GM18868 (cell line): ENCODE data around the gene ILF2.
"Not testable (repeated sequence)": the region's sequence is repeated elsewhere in the genome, so short reads cannot be mapped to it uniquely, and the experiment has no call there.

Experiments
- ATAC-seq: cut with Tn5 transposase; IDR thresholded peaks from one replicate; pipeline ENCODE4 v1.9.1; 2021; ENCODE audit warnings: mild to moderate bottlenecking, moderate library complexity; ENCODE audit not compliant: unreplicated experiment

Gene ILF2

DNA sequence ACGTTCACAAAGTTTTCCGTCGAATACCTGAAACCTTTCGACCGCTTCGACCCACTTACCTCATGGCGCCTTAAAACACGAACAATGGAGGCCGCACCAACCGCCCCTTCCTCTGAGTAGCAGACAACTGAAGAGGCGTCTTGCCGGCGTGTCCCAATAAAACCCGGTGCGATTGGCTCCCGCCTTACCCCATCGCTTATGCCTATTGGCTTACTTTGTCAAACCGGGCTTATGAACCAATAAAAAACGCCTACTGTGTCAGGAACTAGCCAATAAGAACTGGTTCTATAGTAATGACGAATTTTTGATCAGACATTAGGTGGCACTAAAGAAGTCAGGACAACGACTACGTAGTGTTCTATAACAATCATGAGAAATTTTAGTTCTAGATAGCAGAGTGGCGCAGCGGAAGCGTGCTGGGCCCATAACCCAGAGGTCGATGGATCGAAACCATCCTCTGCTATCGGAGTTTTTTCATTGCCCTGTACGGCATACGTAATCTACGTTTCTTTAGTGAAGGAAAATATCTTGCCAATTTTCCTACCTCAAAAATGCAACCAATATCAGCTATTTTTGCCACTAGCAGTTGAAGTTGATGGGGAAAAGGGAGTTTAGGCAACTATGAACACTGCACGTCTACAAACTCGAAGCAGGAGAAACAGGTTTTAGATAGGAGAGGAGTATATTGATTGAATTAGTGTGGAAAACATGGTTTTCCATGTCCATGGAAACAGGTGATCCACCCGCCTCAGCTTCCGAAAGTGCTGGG lies at the start of gene ILF2:
ILF2 (minus strand) TSS at position 135 of the 769 bp plus-strand sequence; CDS start at position 64, 71 bp downstream.
- peak; percentile 92 for ATAC-seq

DNA sequence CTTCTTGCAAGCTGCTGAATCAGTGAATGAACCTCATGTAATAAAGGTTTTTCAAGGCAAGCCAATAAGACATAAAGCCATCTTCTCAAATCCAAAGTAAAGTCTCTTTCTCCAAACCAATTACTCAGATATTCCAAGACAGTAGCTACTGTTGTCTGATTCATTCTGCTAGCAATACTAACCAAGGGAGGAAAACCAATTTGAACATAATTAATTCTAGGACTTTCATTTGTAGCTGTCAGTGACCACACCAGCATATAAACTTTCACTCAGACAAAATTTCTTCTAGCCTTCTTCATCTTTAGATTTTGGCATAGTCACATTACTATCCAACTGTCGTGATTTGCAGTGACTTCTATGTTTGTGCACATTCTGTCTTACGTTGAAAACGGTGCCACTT lies 46.5 kb upstream of the ILF2 start:
- ATAC-seq, result no peak

DNA sequence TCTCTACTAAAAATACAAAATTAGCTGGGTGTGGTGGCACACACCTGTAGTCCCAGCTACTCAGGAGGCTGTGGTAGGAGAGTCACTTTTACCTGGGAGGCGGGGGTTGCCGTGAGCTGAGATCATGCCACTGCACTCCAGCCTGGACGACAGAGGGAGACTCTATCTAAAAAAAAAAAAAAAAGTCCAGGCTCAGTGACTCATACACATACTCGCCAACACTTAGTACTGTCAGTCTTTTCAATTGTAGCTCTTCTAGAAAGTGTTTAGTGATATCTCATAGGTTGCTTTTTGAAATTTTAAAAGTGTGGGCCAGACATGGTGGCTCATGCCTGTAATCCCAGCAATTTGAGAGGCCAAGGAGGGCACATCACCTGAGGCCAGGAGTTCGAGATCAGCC lies 45.4 kb upstream of the ILF2 start:
- not testable (repeated sequence) for ATAC-seq

DNA sequence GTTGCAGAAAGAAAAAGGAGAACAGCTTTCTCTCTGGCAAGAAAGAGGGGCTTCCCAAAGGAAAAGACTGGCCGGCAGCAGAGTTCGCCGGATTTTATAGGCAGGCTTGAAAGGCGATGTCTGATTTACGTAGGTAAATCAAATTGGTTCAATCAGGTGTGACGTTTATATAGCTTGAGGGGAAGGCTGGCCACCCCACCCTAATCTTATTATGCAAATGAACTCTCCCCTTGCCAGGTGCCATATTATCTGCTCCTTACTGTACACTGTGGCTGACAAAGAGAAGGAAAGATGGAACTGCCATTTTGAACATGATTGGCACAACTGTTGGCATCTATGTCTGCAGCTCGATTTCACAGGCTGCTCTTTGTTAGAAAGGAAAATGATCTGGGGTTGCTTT lies 40.2 kb upstream of the ILF2 start:
- ATAC-seq, result no peak

DNA sequence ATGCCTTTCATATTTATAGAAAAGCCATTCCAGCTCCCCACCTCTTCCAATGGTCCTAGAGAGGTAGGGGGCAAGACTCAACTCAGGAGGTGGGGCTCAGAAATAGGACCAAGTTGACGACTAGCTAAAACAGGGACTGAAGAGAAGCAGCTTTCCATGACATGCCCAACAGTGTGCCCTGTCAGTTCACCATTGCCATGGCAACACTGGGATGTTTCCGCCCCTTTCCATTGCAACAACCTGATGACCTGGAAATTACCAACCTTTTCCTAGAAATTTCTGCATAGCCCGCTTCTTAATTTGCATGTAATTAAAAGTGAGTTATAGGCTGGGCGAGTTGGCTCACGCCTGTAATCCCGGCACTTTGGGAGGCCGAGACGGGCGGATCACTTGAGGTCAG lies 34.7 kb upstream of the ILF2 start:
- no peak for ATAC-seq

DNA sequence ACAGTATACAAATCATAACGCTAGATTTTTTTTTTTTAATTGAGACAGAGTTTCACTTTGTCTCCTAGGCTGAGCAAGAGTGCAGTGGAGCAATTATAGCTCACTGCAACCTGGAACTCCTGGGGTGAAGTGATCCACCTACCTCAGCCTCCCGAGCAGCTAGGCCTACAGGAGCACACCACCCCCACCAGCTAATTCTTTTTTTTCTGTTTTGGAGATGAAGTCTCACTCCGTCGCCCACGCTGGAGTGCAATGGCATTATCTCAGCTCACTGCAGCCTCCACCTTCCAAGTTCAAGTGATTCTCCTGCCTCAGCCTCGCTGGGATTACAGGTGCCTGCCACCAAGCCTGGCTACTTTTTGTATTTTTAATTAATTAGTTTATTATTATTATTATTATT lies 29.0 kb upstream of the ILF2 start:
- no peak for ATAC-seq

DNA sequence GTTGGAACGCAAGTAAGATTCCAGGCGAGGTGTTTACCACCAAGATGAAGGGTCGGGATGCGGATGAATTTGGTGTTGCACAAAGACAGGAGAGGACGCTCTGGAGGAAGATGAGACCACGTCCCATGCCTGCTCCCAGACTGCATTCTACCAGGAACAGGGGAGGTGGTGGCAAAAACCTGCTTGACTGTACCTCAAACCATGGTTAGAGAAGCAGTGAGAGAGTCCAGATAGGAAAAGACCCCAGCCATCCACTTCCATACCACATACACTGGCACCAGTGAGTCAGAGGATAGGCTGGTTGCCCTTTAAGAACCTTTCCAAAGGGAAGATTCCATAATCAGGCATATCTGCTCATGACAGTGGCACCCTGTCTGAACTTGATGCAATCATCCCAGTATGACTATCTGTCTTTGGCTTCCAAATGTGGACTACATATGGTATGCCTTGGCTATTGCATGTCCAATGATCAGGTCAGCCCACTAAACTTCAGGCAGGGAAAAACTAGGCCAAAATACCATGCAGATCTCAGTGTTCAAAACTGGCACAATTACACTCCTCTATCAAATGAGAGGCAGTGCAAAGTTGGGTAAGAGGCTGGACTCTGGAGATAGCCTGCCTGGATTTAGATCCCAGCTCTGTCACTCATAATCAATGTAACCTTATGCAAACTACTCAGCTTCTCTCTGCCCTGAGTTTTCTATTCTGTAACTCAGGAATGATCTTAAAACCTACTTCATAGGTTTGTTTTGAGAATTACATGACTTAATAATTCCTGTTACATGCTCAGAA lies 28.3 kb upstream of the ILF2 start:
- ATAC-seq, result no peak

DNA sequence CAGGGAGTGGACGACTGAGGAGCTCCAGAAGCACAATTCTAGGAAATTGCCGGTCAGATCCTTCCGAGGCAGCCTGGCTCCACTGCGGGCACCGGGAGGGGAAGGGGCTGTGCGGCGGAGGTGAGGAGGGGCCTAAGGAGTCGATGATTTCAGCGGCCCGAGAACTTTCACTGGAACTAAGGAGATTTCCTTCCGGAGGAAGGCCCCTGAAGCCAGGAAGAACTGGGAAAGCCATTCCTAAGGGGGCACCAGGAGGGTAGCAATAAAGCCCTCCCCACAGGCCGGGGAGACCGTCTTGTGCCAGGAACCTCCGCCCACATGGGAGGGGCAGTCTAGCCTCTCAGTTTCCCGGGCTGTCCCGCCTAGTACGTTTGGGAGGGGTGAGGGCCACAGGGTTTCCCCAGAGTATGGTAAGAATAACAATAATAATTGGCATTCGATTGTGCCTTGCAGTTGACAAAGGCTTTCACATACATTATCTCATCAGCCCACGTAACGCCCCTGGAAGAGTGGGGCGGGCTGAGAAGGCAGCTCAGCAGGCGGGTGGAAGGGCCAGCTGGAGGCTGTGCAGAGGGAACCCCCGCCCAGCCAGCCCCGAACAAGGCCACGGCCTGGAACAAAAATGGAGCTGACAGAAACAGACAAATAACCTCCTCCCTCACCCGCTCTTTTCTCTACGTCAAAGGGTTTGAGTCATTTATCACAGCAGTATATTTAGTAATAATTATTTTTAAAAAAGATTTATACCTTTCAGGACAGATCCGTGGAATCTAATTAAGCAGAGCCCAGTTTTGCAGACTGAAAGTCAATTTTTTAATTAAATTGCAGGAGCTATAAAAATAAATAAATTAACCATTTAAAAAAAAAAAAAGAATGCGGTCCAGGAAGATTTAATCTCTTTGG lies 27.5 kb upstream of the ILF2 start:
- no peak for ATAC-seq

DNA sequence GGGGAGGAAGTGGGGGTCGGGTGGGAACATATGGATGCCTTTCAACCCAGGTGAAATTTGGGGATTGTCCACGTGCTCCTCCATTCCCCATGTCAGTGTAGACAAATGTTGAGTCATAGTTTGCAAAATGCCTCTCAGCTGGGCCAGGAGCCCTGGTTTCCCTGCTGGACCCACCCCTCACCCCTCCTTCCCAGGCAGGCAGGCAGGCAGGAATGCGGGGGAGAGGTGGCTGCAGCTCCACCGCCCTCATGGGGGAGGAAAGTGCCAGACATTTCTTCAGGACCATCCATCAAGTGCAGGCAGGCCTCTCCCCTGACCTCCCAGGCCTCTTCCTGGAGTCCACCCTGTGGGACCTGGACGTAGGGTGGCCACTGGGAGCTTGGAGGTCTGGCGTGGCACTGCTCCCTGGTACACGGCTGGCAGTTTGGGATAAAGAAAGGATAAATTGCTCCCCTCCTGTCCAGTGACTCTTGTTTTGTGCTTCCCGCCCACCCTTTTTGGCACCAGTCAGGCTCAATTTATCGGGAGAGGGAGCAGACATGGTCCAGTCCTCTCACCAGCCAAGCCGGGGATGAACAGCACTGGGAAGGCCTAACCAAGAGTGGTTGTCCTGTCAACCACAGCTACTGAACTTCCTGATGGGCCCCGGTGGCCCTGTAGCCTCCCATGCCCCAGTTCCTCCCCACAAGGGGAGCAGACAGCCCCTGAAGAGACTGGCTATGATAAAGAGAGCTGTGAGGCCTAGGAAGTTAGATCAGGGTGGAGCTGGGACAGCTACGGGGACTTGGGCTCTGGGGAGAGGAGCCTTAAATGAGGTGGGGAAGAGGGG lies 26.6 kb upstream of the ILF2 start:
- ATAC-seq, result no peak

DNA sequence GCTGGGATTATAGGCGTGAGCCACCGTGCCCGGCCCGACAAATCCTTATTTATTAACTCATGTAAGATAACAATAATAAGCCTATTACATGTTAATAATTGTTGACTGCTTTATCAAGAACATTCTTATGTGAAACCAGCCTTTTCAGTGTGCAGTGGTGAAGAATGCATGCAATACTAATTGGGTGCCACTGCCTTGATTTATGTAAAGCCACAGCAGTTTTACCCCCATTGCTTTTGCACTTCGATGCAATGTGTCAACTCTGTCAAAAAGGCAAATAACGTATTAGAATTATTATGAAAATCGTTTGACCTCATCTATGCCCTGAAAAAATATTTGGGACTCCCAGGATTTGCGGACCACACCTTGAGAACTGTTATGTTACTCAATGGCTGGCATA lies 25.9 kb upstream of the ILF2 start:
- ATAC-seq, result no peak

DNA sequence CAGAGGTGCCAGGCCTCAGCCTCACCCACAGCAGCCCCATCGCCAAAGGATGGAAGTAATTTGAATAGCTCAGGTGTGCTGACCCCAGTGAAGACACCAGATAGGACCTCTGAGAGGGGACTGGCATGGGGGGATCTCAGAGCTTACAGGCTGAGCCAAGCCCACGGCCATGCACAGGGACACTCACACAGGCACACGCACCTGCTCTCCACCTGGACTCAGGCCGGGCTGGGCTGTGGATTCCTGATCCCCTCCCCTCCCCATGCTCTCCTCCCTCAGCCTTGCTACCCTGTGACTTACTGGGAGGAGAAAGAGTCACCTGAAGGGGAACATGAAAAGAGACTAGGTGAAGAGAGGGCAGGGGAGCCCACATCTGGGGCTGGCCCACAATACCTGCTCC lies 22.7 kb upstream of the ILF2 start:
- ATAC-seq, result no peak

DNA sequence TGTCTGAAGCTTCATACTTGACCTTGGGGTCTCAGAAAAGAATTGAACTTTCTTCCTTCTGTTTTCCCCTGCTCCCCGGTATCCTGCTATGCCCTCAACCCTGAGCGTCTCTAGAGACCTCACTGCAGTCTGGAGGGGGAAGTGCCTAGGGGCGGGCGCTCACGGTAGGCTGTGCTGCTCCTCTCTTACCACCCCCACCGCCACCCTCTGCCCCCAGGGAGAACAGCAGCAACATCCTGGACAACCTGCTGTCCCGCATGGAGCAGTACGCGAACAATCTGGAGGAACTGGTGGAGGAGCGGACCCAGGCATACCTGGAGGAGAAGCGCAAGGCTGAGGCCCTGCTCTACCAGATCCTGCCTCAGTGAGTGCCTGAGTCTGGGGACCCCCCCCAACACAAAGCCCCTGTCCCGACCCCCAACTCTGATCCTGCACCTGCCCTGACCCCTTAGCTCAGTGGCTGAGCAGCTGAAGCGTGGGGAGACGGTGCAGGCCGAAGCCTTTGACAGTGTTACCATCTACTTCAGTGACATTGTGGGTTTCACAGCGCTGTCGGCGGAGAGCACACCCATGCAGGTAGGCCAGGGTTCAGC lies 18.0 kb upstream of the ILF2 start:
- no peak for ATAC-seq

DNA sequence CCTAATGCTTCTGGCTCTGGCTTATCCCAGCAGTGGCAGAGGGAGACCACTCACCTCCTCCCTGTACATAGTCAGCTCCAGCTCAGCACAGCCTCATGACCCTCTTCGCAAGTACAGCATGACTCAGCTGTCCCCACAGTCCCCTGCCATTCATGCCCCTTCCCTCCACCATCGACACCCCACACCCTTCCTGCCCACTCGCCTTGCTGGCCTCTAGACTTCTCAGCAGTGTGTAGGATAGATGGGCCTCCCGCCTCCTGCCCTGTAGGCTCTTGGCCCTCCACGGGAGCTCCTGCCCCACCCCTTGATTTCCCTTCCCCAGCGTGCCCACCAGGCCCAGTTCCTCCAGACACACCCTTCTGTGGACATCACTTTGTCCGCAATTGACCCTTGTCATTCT lies 17.5 kb upstream of the ILF2 start:
- ATAC-seq, result no peak

DNA sequence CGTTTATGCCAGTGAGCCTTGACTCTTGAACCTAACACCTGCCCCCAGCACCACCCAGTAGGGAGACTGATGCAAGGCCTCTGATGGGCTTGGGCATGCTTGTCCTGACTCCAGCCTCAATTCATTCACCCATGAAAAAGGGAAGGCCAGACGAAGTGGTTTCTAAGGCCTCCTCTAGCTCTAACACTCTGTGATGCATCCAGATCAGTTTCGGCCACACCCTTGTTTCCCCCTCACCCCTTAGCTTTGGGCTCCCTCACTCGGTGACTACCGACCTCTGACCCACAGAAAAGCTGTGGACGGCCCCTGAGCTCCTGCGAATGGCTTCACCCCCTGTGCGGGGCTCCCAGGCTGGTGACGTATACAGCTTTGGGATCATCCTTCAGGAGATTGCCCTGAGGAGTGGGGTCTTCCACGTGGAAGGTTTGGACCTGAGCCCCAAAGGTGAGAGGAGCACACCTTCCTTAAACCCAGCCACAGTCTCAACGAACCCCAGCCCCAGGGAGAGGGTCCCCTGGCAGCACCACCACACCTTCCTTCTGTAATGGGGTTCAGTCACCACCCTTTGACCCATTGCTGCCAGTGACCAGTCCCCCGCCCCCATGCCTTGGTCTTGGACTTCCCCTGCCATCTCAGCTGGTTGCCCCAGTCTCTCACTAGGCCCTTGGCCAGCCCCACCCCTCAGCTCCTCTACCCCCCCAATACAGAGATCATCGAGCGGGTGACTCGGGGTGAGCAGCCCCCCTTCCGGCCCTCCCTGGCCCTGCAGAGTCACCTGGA lies 16.7 kb upstream of the ILF2 start:
- no peak for ATAC-seq

DNA sequence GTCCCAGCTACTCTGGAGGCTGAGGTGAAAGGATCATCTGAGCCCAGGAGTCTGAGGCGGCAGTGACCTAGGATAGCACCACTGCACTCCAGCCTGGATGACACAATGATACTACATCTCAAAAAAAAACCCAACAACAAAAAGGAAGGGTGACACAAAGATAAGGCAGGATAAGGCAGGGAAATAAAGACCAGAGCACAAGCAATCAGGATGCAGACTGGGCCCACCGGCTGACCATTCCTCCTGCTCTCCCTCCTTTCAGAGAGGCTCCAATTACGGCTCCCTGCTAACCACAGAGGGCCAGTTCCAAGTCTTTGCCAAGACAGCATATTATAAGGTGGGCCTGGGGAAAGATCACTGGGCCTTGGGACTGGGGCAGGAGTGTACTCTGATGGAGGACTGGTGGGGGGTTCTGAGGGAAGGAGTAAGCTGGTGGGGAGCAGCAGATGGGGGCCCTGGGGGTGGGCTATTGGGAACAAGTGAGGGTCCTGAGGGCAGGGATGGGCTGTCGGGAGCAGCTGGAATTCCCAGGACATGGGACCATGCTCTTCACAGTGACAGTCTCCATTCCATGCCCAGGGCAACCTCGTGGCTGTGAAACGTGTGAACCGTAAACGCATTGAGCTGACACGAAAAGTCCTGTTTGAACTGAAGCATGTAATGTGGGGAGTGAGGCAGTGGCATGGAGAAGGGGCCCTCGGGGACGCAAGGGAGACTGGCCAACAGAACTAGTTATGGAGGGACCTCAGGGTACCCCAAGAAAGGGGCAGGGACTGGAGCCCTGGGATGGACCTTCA lies 14.9 kb upstream of the ILF2 start:
- ATAC-seq, result no peak

DNA sequence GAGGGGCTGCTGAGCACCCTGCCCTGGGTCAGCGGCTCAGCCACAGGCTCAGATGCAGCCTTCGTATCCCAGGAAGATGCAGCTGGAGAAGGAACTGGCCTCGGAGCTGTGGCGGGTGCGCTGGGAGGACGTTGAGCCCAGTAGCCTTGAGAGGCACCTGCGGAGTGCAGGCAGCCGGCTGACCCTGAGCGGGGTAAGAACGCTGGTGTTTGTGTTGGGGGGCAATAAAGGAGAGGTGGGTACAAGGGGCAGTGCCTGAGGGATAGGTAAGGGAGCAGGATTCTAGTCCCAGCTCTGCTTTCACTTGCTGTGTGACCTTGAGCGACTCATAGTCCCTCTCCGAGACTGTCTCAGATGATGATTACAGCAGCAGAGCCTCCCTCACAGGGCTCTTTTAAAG lies 14.1 kb upstream of the ILF2 start:
- no peak for ATAC-seq

DNA sequence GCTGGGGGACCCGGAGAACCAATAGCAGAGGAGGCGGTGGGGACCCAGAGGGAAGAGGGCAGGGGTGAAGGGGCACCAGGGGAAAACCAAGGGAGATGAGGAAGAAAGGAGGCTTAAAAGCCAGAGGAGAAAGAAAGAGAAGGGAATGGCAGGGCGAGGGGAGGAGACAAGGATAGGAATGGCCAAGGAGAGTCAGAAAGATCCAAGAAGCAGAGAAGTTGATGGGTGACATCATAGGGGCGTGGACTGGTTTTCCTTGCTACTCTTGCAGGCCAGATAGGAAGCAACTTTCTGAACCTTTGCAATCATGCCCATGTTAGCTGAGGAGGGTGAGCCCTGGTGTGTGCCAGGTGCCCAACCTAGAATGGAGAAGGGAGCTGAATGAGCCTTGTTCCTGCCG lies 13.1 kb upstream of the ILF2 start:
- ATAC-seq, result no peak

DNA sequence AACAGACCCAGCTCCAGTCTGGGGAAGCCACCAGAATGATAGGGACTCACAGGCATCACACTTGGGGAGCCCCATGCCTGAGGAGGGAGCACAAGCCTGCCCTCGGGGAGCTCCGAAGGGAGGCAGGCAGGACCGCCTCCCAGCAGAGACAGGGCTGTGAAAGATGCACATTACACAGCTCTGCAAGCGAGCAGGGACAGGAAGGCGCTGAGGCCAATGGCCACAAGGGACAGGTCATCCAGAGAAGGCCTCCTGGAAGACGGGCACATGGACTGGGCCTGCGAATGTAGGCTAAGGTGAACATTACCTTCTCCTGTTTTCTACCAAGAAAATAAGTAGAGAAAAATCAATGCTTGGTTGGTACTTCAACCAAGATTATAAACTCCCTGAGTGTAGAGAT lies 11.9 kb upstream of the ILF2 start:
- ATAC-seq, result no peak

DNA sequence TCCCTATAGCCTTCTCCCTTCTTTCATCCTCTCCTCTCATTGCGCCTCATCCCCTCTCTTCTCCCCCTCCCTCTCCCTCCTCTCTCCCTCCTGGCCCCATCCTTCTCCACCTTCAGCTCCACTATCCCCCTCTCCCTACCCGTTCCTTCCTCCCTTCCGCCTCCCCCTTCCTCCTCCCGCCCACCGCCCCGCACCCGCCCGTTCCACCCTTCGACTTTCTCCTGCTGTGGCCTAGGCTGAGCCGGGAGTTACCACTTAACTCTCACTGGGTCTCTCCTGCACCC lies 9.3 kb upstream of the ILF2 start:
- ATAC-seq, result no peak
